GM23338 (cell line): ENCODE results near the gene RTL10. TPM values are rescaled to one million over a fixed set of nuclear protein-coding genes. Genes with fewer than 3 reads are reported as not detected.

ENCODE experiments used
- ATAC-seq: fragments of 200-7000 bp; cut with Tn5 transposase; 3 replicates; pipeline ENCODE4 v1.9.1; 2020
- DNase-seq: peaks from one replicate; pipeline ENCODE4 v3.0.0-alpha.2; 2015; ENCODE audit warnings: low spot score
- H2AFZ ChIP-seq: fragments of 200-600 bp; sonication (generic); 2 replicates; pipeline ENCODE4 v1.8.0; 2016; ENCODE audit warnings: antibody characterized with exemption, mild to moderate bottlenecking, moderate library complexity
- H3F3A ChIP-seq: fragments of 200-600 bp; sonication (generic); replicated peaks from 2 replicates; pipeline ENCODE4 v1.8.0; 2017; ENCODE audit warnings: antibody characterized with exemption, mixed run types, low read depth
- H3K27ac ChIP-seq: fragments of 200-600 bp; sonication (generic); 2 replicates; pipeline ENCODE4 v1.6.1; 2016; ENCODE audit warnings: low read depth
- H3K27me3 ChIP-seq: fragments of 200-600 bp; sonication (generic); 2 replicates; pipeline ENCODE4 v1.8.0; 2016; ENCODE audit warnings: mild to moderate bottlenecking, mixed run types, moderate library complexity; ENCODE audit not compliant: insufficient read depth
- H3K36me3 ChIP-seq: fragments of 200-600 bp; sonication (generic); 2 replicates; pipeline ENCODE4 v1.8.0; 2016; ENCODE audit warnings: mild to moderate bottlenecking; ENCODE audit not compliant: insufficient read depth
- H3K4me1 ChIP-seq: fragments of 200-600 bp; sonication (generic); 2 replicates; pipeline ENCODE4 v1.8.0; 2016; ENCODE audit warnings: mild to moderate bottlenecking, moderate library complexity; ENCODE audit not compliant: insufficient read depth
- H3K4me2 ChIP-seq: fragments of 200-600 bp; sonication (generic); 2 replicates; pipeline ENCODE4 v1.7.1; 2017; ENCODE audit warnings: mixed run types
- H3K4me3 ChIP-seq: fragments of 200-600 bp; sonication (generic); 2 replicates; pipeline ENCODE4 v1.6.1; 2016; ENCODE audit warnings: mixed run types
- H3K79me2 ChIP-seq: fragments of 200-600 bp; sonication (generic); replicated peaks from 2 replicates; pipeline ENCODE4 v1.8.0; 2017; ENCODE audit warnings: mild to moderate bottlenecking; ENCODE audit not compliant: insufficient read depth
- H3K9me2 ChIP-seq: fragments of 200-600 bp; sonication (generic); 2 replicates; pipeline ENCODE4 v1.8.0; 2017; ENCODE audit not compliant: insufficient read depth
- H4K20me1 ChIP-seq: fragments of 200-600 bp; sonication (generic); replicated peaks from 2 replicates; pipeline ENCODE4 v1.8.0; 2017; ENCODE audit warnings: mild to moderate bottlenecking; ENCODE audit not compliant: insufficient read depth
- H3K27ac Mint-ChIP-seq: 2 replicates; pipeline ENCODE4 v1.8.0; 2020; ENCODE audit warnings: inconsistent platforms, mild to moderate bottlenecking, moderate library complexity, mixed read lengths
- H3K27me3 Mint-ChIP-seq: 3 replicates; pipeline ENCODE4 v1.8.0; 2022; ENCODE audit warnings: low read depth, mild to moderate bottlenecking, moderate library complexity, mixed read lengths, inconsistent platforms; ENCODE audit not compliant: insufficient read depth, poor library complexity
- H3K36me3 Mint-ChIP-seq: 3 replicates; pipeline ENCODE4 v1.8.0; 2021; ENCODE audit warnings: low read depth, mild to moderate bottlenecking, inconsistent platforms, moderate library complexity, mixed read lengths
- H3K4me1 Mint-ChIP-seq: 3 replicates; pipeline ENCODE4 v1.8.0; 2020; ENCODE audit warnings: mild to moderate bottlenecking, inconsistent platforms, mixed read lengths
- H3K4me3 Mint-ChIP-seq: 3 replicates; pipeline ENCODE4 v1.8.0; 2021; ENCODE audit warnings: moderate library complexity, mild to moderate bottlenecking, inconsistent platforms, mixed read lengths
- H3K9me3 Mint-ChIP-seq: 3 replicates; pipeline ENCODE4 v1.8.0; 2020; ENCODE audit warnings: moderate library complexity, mild to moderate bottlenecking, inconsistent platforms, mixed read lengths
- CTCF ChIP-seq, 2 experiments: fragments of 200-600 bp in 1 of 2; sonication (generic) in 1 of 2; conservative IDR thresholded peaks; 2 replicates each; pipeline versions ENCODE4 v1.5.1 to v1.6.1; 2016 to 2017; ENCODE audit warnings: antibody characterized with exemption in 2 of 2, low read depth in 2 of 2, mild to moderate bottlenecking in 2 of 2, moderate library complexity in 1 of 2
- EZH2 ChIP-seq: fragments of 200-600 bp; sonication (generic); IDR thresholded peaks from one replicate; pipeline ENCODE4 v1.8.0; 2017; ENCODE audit warnings: antibody characterized with exemption, mild to moderate bottlenecking, low read depth; ENCODE audit not compliant: unreplicated experiment
- EZH2phosphoT487 ChIP-seq: fragments of 200-600 bp; sonication (generic); IDR thresholded peaks from one replicate; pipeline ENCODE4 v1.8.1; 2018; ENCODE audit warnings: antibody characterized with exemption; ENCODE audit not compliant: unreplicated experiment
- JUNB ChIP-seq: IDR thresholded peaks from one replicate; pipeline ENCODE4 v1.6.1; 2016; ENCODE audit warnings: antibody characterized with exemption; ENCODE audit not compliant: unreplicated experiment
- NANOG ChIP-seq: IDR thresholded peaks from 2 replicates; pipeline ENCODE4 v1.6.1; 2016; ENCODE audit warnings: antibody characterized with exemption, borderline replicate concordance
- POLR2AphosphoS5 ChIP-seq: IDR thresholded peaks from 2 replicates; pipeline ENCODE4 v1.6.1; 2016; ENCODE audit warnings: antibody characterized with exemption, low read depth
- STAT1 ChIP-seq: IDR thresholded peaks from one replicate; pipeline ENCODE4 v1.6.1; 2016; ENCODE audit warnings: antibody characterized with exemption; ENCODE audit not compliant: unreplicated experiment
- ZNF114 ChIP-seq: fragments of 250-450 bp; sonication (Bioruptor Pico); IDR thresholded peaks from 2 replicates; pipeline ENCODE4 v1.5.0; 2020; ENCODE audit warnings: mild to moderate bottlenecking, moderate library complexity
- ZNF331 ChIP-seq: fragments of 250-450 bp; sonication (Bioruptor Pico); IDR thresholded peaks from 2 replicates; pipeline ENCODE4 v1.5.0; 2020; ENCODE audit warnings: low read depth, mild to moderate bottlenecking, moderate library complexity
- ZNF462 ChIP-seq: fragments of 250-450 bp; sonication (Bioruptor Pico); IDR thresholded peaks from 2 replicates; pipeline ENCODE4 v1.5.0; 2020; ENCODE audit warnings: mild to moderate bottlenecking, moderate library complexity
- polyA plus RNA-seq: library from polyadenylated mRNA; unstranded; fragments of >200 nt; fragmentation: Nextera tagmentation; extraction: Ambion mirVana; gene quantifications from 2 replicates; pipeline ENCODE4 v1.2.1, GENCODE V29; 2016
- total RNA-seq: library from RNA; depleted of rRNA; stranded (reverse); fragments of >200 nt; shearing (Covaris generic); gene quantifications from 2 replicates; pipeline ENCODE4 v1.2.3, GENCODE V29; 2014

Gene RTL10
- total and polyA plus RNA-seq, 2 experiments from 2014 or later, result 9.4 to 17.4 TPM

GRCh38 chr22:19819208-19819910, 35.3 kb downstream of the RTL10 start:
- TF ChIP-seq NANOG (no peak), EZH2 (no peak), ZNF462 (CRISPR knock-in tag) (no peak), ZNF114 (no peak), JUNB (no peak), EZH2phosphoT487 (no peak), CTCF (conservative IDR thresholded peaks at IDR 0.05; ENCODE audit: low read depth in 2 of 2) (no peak), ZNF331 (CRISPR knock-in tag) (no peak), STAT1 (no peak), POLR2AphosphoS5 (no peak)
- Histone ChIP-seq H3K4me3 (no peak overlapping the region), H3K27me3 (no peaks in the 10 kb centered on the region), H4K20me1 (no peaks in the 10 kb centered on the region; the same call in 1 of the 2 replicates), H3K79me2 (no peaks in the 10 kb centered on the region), H3K9me2 (no peaks in the 10 kb centered on the region), H3K27ac (no peak overlapping the region), H3K4me1 (no peaks in the 10 kb centered on the region), H2AFZ (no peak overlapping the region), H3K36me3 (no peaks in the 10 kb centered on the region), H3K4me2 (no peak overlapping the region), H3F3A (no peaks in the 10 kb centered on the region)
- Mint-ChIP-seq H3K4me3 (no peak overlapping the region), H3K9me3 (no peaks in the 10 kb centered on the region; the same call in 2 of the 3 replicates), H3K4me1 (peaks cover 5% of the 10 kb centered on the region; the same call in 2 of the 3 replicates), H3K27me3 (peaks cover 7% of the 10 kb centered on the region), H3K27ac (no peak overlapping the region), H3K36me3 (no peaks in the 10 kb centered on the region)
- DNase-seq (no peak), ATAC-seq (no peak)
